Brain microvascular endothelial cell (primary cell): ENCODE measurements around the gene CACNA2D3.

ENCODE experiments used
- DNase-seq: peaks from one replicate; pipeline ENCODE4 v3.0.0-alpha.2; 2020
- H3K27ac ChIP-seq: fragments of 250-450 bp; sonication (Bioruptor Pico); 2 replicates; pipeline ENCODE4 v1.5.1; 2020; ENCODE audit warnings: mild to moderate bottlenecking, moderate library complexity
- H3K27me3 ChIP-seq: fragments of 250-450 bp; sonication (Bioruptor Pico); replicated peaks from 2 replicates; pipeline ENCODE4 v1.5.1; 2020; ENCODE audit warnings: mild to moderate bottlenecking
- H3K36me3 ChIP-seq: fragments of 250-450 bp; sonication (Bioruptor Pico); replicated peaks from 2 replicates; pipeline ENCODE4 v1.5.1; 2020; ENCODE audit warnings: mild to moderate bottlenecking
- H3K4me3 ChIP-seq: 2 replicates; pipeline ENCODE4 v1.5.1; 2011; ENCODE audit warnings: low read depth, mild to moderate bottlenecking, control low read depth, low read length, moderate library complexity
- CTCF ChIP-seq: IDR thresholded peaks from 2 replicates; pipeline ENCODE4 v1.5.1; 2011; ENCODE audit warnings: low read depth, mild to moderate bottlenecking, moderate library complexity, low read length, control low read depth, inconsistent platforms; ENCODE audit errors: missing control alignments
- in situ Hi-C: cut with HindIII; loops from 2 replicates; pipeline ENCODE4 v1.10.0; 2017; ENCODE audit warnings: low sequenced_read_pairs, low pct_ligation_motif_present

The CACNA2D3 gene

GRCh38 chr3:54307566-54308180, 185.3 kb downstream of the CACNA2D3 start:
- H3K4me3 ChIP-seq, result no peak overlapping the region
- in situ Hi-C loops, result no loop called here
- no peak for TF ChIP-seq CTCF

GRCh38 chr3:54309601-54310000, 187.2 kb downstream of the CACNA2D3 start:
- H3K27ac ChIP-seq, result no peak overlapping the region
- no peak overlapping the region for H3K4me3 ChIP-seq
- no peaks in the 10 kb centered on the region for H3K27me3 ChIP-seq
- no peaks in the 10 kb centered on the region for H3K36me3 ChIP-seq
- in situ Hi-C loops, result no loop called here
- DNase-seq, result no peak
- no peak for TF ChIP-seq CTCF

More at GRCh38 chr3:54307566-54308180, 185.3 kb downstream of the CACNA2D3 start:
- Histone ChIP-seq H3K27ac (no peak overlapping the region), H3K27me3 (no peaks in the 10 kb centered on the region), H3K36me3 (no peaks in the 10 kb centered on the region)
- no peak for DNase-seq

- in situ Hi-C loops, result no loop called here
These were observed 188.9 kb downstream of the CACNA2D3 start for GRCh38 chr3:54311211-54311747.

GRCh38 chr3:54312156-54312899, 190.0 kb downstream of the CACNA2D3 start:
- H3K27ac ChIP-seq, result no peak overlapping the region
- no peak for DNase-seq
- TF ChIP-seq CTCF, result no peak
- H3K27me3 ChIP-seq, result no peaks in the 10 kb centered on the region
- in situ Hi-C loops, result no loop called here
- no peaks in the 10 kb centered on the region for H3K36me3 ChIP-seq
- H3K4me3 ChIP-seq, result no peak overlapping the region

More at GRCh38 chr3:54311211-54311747, 188.9 kb downstream of the CACNA2D3 start:
- no peak for DNase-seq
- no peak for TF ChIP-seq CTCF
- H3K27me3 ChIP-seq, result no peaks in the 10 kb centered on the region
- no peak overlapping the region for H3K27ac ChIP-seq
- H3K36me3 ChIP-seq, result no peaks in the 10 kb centered on the region
- H3K4me3 ChIP-seq, result no peak overlapping the region

- Histone ChIP-seq H3K36me3 (no peaks in the 10 kb centered on the region), H3K4me3 (no peak overlapping the region), H3K27ac (no peak overlapping the region), H3K27me3 (no peaks in the 10 kb centered on the region)
- TF ChIP-seq CTCF, result no peak
- DNase-seq, result no peak
- in situ Hi-C loops, result no loop called here
These were observed 191.1 kb downstream of the CACNA2D3 start for GRCh38 chr3:54313418-54313817.

- H3K27me3 ChIP-seq, result no peaks in the 10 kb centered on the region
- no peak for DNase-seq
- H3K36me3 ChIP-seq, result no peaks in the 10 kb centered on the region
- in situ Hi-C loops, result no loop called here
- no peak overlapping the region for H3K4me3 ChIP-seq
- no peak overlapping the region for H3K27ac ChIP-seq
- TF ChIP-seq CTCF, result no peak
These were observed 199.2 kb downstream of the CACNA2D3 start for GRCh38 chr3:54321520-54321919.
